ENCODE measurements around the gene HNF1A.

DNA sequence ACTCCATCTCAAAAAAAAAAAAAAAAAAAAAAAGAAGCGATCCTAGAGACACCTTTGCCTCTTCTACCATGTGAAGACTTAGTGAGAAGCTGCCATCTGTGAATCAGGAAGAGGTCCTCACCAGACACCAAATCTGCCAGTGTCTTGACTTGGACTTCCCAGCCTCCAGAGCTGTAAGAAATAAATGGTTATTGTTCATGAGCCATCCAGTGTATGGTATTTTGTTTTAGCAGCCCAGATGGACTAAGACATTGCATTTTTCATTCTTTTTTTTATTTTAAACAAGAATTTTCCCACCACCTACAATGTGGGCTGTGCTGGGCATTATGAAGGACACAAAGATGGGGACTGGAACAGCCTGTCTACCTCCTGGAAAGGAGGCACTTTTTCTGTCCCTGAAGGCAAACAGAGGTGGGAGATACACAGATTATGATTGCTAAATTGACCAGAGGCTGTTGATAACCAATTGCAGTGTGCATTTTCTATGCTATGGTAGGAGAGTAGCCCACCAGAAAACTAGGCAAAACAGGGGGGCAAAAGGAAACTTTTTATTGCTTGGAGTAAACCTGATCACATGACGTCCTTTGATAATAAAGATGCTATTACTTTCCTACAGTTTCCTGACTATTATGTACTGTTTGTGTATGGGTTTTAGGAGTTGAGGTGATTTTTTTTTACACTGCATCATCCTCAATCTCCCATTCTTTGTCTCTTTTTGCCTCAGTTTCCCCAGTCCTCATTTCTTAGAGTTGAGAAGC is 40.7 kb downstream of the HNF1A start:
- no peak for TF ChIP-seq NFE2L2 (IDR thresholded peaks at IDR 0.05; ENCODE audit: low read depth, low read length)
- no peak for TF ChIP-seq RAD21 (IDR thresholded peaks at IDR 0.05; ENCODE audit: low read length)
- TF ChIP-seq, protein P1, sequence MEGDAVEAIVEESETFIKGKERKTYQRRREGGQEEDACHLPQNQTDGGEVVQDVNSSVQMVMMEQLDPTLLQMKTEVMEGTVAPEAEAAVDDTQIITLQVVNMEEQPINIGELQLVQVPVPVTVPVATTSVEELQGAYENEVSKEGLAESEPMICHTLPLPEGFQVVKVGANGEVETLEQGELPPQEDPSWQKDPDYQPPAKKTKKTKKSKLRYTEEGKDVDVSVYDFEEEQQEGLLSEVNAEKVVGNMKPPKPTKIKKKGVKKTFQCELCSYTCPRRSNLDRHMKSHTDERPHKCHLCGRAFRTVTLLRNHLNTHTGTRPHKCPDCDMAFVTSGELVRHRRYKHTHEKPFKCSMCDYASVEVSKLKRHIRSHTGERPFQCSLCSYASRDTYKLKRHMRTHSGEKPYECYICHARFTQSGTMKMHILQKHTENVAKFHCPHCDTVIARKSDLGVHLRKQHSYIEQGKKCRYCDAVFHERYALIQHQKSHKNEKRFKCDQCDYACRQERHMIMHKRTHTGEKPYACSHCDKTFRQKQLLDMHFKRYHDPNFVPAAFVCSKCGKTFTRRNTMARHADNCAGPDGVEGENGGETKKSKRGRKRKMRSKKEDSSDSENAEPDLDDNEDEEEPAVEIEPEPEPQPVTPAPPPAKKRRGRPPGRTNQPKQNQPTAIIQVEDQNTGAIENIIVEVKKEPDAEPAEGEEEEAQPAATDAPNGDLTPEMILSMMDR (conservative IDR thresholded peaks at IDR 0.05; ENCODE audit: low read depth, low read length), result no peak
- no peak for TF ChIP-seq MAZ (IDR thresholded peaks at IDR 0.05; ENCODE audit: borderline replicate concordance, low read depth, low read length)
- no peak for TF ChIP-seq RCOR1 (IDR thresholded peaks at IDR 0.05; ENCODE audit: insufficient replicate concordance, low read length)
- TF ChIP-seq MXI1 (IDR thresholded peaks at IDR 0.05; ENCODE audit: borderline replicate concordance, low read depth, low read length), result no peak
- TF ChIP-seq CEBPB (IDR thresholded peaks at IDR 0.05; ENCODE audit: low read depth, low read length), result no peak
- TF ChIP-seq MAFK (IDR thresholded peaks at IDR 0.05; ENCODE audit: low read depth, low read length), result no peak
- TF ChIP-seq CHD1 (IDR thresholded peaks at IDR 0.05; ENCODE audit: low read depth, low read length), result no peak
- TF ChIP-seq POLR2A (IDR thresholded peaks at IDR 0.05; ENCODE audit: low read depth, low read length), result no peak
- no peak for TF ChIP-seq ELK1 (IDR thresholded peaks at IDR 0.05; ENCODE audit: borderline replicate concordance, low read depth, low read length)
- no peak for TF ChIP-seq SMC3 (IDR thresholded peaks at IDR 0.05; ENCODE audit: low read depth, low read length)
- TF ChIP-seq, protein P2, sequence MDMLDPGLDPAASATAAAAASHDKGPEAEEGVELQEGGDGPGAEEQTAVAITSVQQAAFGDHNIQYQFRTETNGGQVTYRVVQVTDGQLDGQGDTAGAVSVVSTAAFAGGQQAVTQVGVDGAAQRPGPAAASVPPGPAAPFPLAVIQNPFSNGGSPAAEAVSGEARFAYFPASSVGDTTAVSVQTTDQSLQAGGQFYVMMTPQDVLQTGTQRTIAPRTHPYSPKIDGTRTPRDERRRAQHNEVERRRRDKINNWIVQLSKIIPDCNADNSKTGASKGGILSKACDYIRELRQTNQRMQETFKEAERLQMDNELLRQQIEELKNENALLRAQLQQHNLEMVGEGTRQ (IDR thresholded peaks at IDR 0.05; ENCODE audit: low read depth, low read length), result no peak

All from IMR-90 (cell line).